OCI-LY1 (cell line): Measurements from ENCODE around the gene ARHGEF6.

ENCODE experiments used
- CTCF ChIP-seq: fragments of 200-600 bp; sonication (generic), shearing (Covaris generic); IDR thresholded peaks from 2 replicates; pipeline ENCODE4 v1.5.1; 2017; ENCODE audit warnings: mild to moderate bottlenecking, antibody characterized with exemption, low read length, moderate library complexity, mixed read lengths
- EZH2 ChIP-seq: fragments of 200-600 bp; sonication (generic), shearing (Covaris generic); IDR thresholded peaks from 2 replicates; pipeline ENCODE4 v1.8.0; 2017; ENCODE audit warnings: borderline replicate concordance, mixed run types, mild to moderate bottlenecking, antibody characterized with exemption, low read length, moderate library complexity, mixed read lengths

DNA sequence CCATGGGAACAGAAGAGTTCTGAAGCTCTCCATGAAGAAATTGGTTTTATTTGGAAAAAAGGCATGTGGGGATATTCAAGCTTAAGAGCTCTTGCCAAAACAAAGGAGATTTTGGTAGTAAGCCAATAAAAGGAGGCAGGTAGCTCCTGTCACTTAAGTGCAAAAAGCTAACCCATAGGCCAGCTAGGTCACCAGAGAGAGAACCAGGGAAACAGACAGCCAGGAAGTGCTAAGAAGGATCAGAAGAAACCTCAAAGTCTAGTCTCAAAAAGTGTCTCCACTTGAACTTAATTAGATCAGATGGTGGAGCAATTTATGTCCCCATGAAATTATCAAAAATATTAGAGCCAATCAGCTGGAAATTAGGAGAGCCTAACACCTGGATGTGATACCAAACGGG, 83.6 kb downstream of the ARHGEF6 start:
- TF ChIP-seq EZH2 (no peak), CTCF (no peak)
